ENCODE data around the gene TCF4.

GRCh38 chr18:55413474-55413873 lies 174.5 kb downstream of the TCF4 start:
- no peak for TF ChIP-seq CTCF (IDR thresholded peaks at IDR 0.05)
- TF ChIP-seq POLR2A (IDR thresholded peaks at IDR 0.05), result no peak
